Amniotic stem cell (primary cell): ENCODE data around the gene HGF.
"Not testable (repeated sequence)": the region's sequence is repeated elsewhere in the genome, so short reads cannot be mapped to it uniquely, and the experiment has no call there.

Experiments used
- DNase-seq: peaks from one replicate; lab custom pipeline; 2025; lab: John Stamatoyannopoulos, UW

Gene HGF

GRCh38 chr7:81769891-81770727 is at the start of gene HGF:
TSS of gene HGF (minus strand) at chr7:81770047. CDS start at chr7:81769971, 76 bp downstream.
- DNase-seq = no peak

- DNase-seq = no peak
These were observed 46.5 kb upstream of the HGF start for GRCh38 chr7:81816312-81816711.

- DNase-seq = not testable (repeated sequence)
These were observed 43.1 kb upstream of the HGF start for GRCh38 chr7:81812866-81813476.

GRCh38 chr7:81811956-81812865 is 42.4 kb upstream of the HGF start:
- no peak for DNase-seq

GRCh38 chr7:81810476-81811155 is 40.8 kb upstream of the HGF start:
- DNase-seq = no peak

- not testable (repeated sequence) for DNase-seq
These were observed 38.5 kb upstream of the HGF start for GRCh38 chr7:81808310-81808709.

- DNase-seq = no peak
These were observed 33.4 kb upstream of the HGF start for GRCh38 chr7:81803267-81803666.

- DNase-seq = no peak
These were observed 32.4 kb upstream of the HGF start for GRCh38 chr7:81802251-81802650.

GRCh38 chr7:81801532-81801931 is 31.7 kb upstream of the HGF start:
- DNase-seq = no peak

- no peak for DNase-seq
These were observed 22.0 kb upstream of the HGF start for GRCh38 chr7:81791568-81792518.

- DNase-seq = no peak
These were observed 20.8 kb upstream of the HGF start for GRCh38 chr7:81790686-81791085.

GRCh38 chr7:81790120-81790500 is 20.3 kb upstream of the HGF start:
- no peak for DNase-seq

GRCh38 chr7:81789406-81790119 is 19.7 kb upstream of the HGF start:
- no peak for DNase-seq

GRCh38 chr7:81788246-81788645 is 18.4 kb upstream of the HGF start:
- no peak for DNase-seq

GRCh38 chr7:81783818-81784217 is 14.0 kb upstream of the HGF start:
- no peak for DNase-seq

GRCh38 chr7:81780914-81781693 is 11.3 kb upstream of the HGF start:
- DNase-seq = no peak

GRCh38 chr7:81779706-81780105 is 9.9 kb upstream of the HGF start:
- DNase-seq = no peak

- no peak for DNase-seq
These were observed 7.8 kb upstream of the HGF start for GRCh38 chr7:81777697-81778096.

- DNase-seq = no peak
These were observed 7.2 kb upstream of the HGF start for GRCh38 chr7:81776948-81777630.
